ENCODE data around the gene DCST1. TPM values are rescaled to one million over a fixed set of nuclear protein-coding genes. Genes with fewer than 3 reads are reported as not detected.

The DCST1 gene
- total RNA-seq, 1 experiment from 2014 or later = not detected

DNA sequence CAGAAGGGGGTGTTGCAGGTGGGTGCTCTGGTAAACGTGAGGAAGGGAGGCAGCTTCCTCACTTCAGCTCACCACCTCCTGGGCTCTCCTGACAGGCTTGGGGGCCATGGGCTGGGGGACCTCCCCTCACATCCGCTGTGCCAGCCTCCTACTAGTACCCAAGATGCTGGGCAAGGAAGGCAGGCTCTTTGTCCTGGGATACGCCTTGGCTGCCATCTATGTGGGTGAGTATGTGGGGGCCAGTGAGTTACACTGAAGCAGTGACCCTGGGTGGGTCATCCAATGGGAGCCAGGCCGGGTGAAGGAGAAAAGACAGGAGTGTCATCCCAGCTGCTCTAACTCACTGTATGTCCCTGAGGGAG lies 5.7 kb downstream of the DCST1 start:
- DNase-seq = no peak
- no peak overlapping the region for H3K9ac ChIP-seq (ENCODE audit: low read length)
- no peak overlapping the region for H2AFZ ChIP-seq (ENCODE audit: low read length)
- no peaks in the 10 kb centered on the region for H3K4me1 ChIP-seq (ENCODE audit: low read length)
- no peaks in the 10 kb centered on the region for H3K27me3 ChIP-seq (ENCODE audit: low read length)
- H3K36me3 ChIP-seq (ENCODE audit: insufficient read depth, low read length) = no peaks in the 10 kb centered on the region
- no peak overlapping the region for H3K4me2 ChIP-seq (ENCODE audit: low read depth, low read length, poor library complexity, severe bottlenecking)
- no peaks in the 10 kb centered on the region for H3K9me2 ChIP-seq (replicated peaks; ENCODE audit: insufficient read depth, low read length)
- no peaks in the 10 kb centered on the region for H3K9me3 ChIP-seq (ENCODE audit: low read length)
- H3K4me3 ChIP-seq (ENCODE audit: low read length) = no peak overlapping the region
- H3K79me2 ChIP-seq (ENCODE audit: low read length) = no peaks in the 10 kb centered on the region
- H4K20me1 ChIP-seq (ENCODE audit: insufficient read depth, low read depth, low read length) = no peaks in the 10 kb centered on the region
- no peak overlapping the region for H3K27ac ChIP-seq (ENCODE audit: low read length)

DNA sequence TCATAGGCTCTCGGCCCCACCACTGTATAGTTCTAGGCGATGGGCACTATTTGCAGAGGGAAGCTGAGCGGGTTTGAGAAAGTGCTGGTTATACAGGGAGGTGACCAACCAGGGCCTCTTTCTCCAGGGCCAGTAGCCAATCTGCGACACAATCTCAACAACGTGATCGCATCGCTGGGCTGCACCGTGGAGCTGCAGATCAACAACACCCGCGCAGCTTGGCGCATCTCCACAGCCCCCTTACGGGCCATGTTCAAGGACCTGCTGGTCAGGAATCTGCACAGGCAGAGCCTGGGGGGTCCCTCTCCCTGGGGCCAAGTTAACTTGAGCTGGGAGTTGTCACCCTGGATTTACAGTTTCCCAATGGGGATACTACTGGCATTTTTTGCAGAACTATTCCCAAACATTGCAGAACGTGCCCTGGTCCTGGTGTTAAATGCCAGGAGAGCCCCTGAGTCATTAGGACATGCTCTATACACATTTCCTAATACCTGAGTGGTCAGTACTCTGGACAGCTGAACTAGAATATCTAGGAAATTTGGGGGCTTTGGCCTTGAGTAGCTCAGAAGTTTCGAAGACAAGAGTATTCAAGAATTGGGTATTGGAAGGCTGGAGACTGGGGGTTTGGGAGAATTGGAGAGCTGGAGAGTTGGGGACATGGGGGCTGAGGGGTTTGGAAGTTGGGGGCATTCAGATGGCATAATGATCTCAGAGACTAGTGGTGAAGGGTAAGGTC lies 6.9 kb downstream of the DCST1 start:
- Histone ChIP-seq H3K27me3 (ENCODE audit: low read length) (no peaks in the 10 kb centered on the region), H3K9me3 (ENCODE audit: low read length) (no peaks in the 10 kb centered on the region), H3K27ac (ENCODE audit: low read length) (no peak overlapping the region), H3K4me1 (ENCODE audit: low read length) (no peaks in the 10 kb centered on the region), H3K79me2 (ENCODE audit: low read length) (no peaks in the 10 kb centered on the region), H4K20me1 (ENCODE audit: insufficient read depth, low read depth, low read length) (no peaks in the 10 kb centered on the region), H3K9ac (ENCODE audit: low read length) (no peak overlapping the region), H3K36me3 (ENCODE audit: insufficient read depth, low read length) (no peaks in the 10 kb centered on the region), H3K4me2 (ENCODE audit: low read depth, low read length, poor library complexity, severe bottlenecking) (no peak overlapping the region), H3K9me2 (replicated peaks; ENCODE audit: insufficient read depth, low read length) (no peaks in the 10 kb centered on the region), H2AFZ (ENCODE audit: low read length) (no peak overlapping the region), H3K4me3 (ENCODE audit: low read length) (no peak overlapping the region)
- DNase-seq = no peak

GRCh38 chr1:155042789-155043188 lies 9.2 kb downstream of the DCST1 start:
- H3K9me2 ChIP-seq (replicated peaks; ENCODE audit: insufficient read depth, low read length) = no peaks in the 10 kb centered on the region
- no peak overlapping the region for H3K4me2 ChIP-seq (ENCODE audit: low read depth, low read length, poor library complexity, severe bottlenecking)
- H3K9ac ChIP-seq (ENCODE audit: low read length) = no peak overlapping the region
- no peaks in the 10 kb centered on the region for H3K4me1 ChIP-seq (ENCODE audit: low read length)
- H4K20me1 ChIP-seq (ENCODE audit: insufficient read depth, low read depth, low read length) = no peaks in the 10 kb centered on the region
- DNase-seq = no peak
- H3K79me2 ChIP-seq (ENCODE audit: low read length) = no peaks in the 10 kb centered on the region
- no peaks in the 10 kb centered on the region for H3K36me3 ChIP-seq (ENCODE audit: insufficient read depth, low read length)
- H3K27ac ChIP-seq (ENCODE audit: low read length) = no peak overlapping the region
- H3K9me3 ChIP-seq (ENCODE audit: low read length) = no peaks in the 10 kb centered on the region
- no peak overlapping the region for H3K4me3 ChIP-seq (ENCODE audit: low read length)
- no peak overlapping the region for H2AFZ ChIP-seq (ENCODE audit: low read length)
- no peaks in the 10 kb centered on the region for H3K27me3 ChIP-seq (ENCODE audit: low read length)

DNA sequence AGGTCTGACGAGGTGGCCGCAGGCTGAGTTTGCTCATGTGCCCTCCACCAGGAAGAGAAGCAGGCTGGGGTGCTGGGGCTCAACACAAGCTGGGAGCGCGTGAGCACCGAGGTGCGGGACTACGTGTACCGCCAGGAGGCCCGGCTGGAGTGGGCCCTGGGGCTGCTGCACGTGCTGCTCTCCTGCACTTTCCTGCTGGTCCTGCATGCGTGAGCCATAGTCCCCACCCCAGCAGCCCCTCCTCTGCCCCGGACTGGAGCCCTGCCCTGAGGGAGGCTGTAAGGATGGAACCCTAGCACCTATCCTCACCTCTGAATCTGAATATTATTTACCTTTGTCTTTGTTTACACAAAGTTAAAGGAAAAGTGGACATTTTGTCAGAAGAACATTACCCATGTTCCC lies 9.7 kb downstream of the DCST1 start:
- H3K4me2 ChIP-seq (ENCODE audit: low read depth, low read length, poor library complexity, severe bottlenecking) = no peak overlapping the region
- no peaks in the 10 kb centered on the region for H4K20me1 ChIP-seq (ENCODE audit: insufficient read depth, low read depth, low read length)
- H3K9me2 ChIP-seq (replicated peaks; ENCODE audit: insufficient read depth, low read length) = no peaks in the 10 kb centered on the region
- H3K4me3 ChIP-seq (ENCODE audit: low read length) = no peak overlapping the region
- no peaks in the 10 kb centered on the region for H3K36me3 ChIP-seq (ENCODE audit: insufficient read depth, low read length)
- DNase-seq = no peak
- no peaks in the 10 kb centered on the region for H3K79me2 ChIP-seq (ENCODE audit: low read length)
- H3K27me3 ChIP-seq (ENCODE audit: low read length) = no peaks in the 10 kb centered on the region
- H2AFZ ChIP-seq (ENCODE audit: low read length) = no peak overlapping the region
- no peak overlapping the region for H3K9ac ChIP-seq (ENCODE audit: low read length)
- H3K27ac ChIP-seq (ENCODE audit: low read length) = no peak overlapping the region
- H3K4me1 ChIP-seq (ENCODE audit: low read length) = no peaks in the 10 kb centered on the region
- H3K9me3 ChIP-seq (ENCODE audit: low read length) = no peaks in the 10 kb centered on the region

DNA sequence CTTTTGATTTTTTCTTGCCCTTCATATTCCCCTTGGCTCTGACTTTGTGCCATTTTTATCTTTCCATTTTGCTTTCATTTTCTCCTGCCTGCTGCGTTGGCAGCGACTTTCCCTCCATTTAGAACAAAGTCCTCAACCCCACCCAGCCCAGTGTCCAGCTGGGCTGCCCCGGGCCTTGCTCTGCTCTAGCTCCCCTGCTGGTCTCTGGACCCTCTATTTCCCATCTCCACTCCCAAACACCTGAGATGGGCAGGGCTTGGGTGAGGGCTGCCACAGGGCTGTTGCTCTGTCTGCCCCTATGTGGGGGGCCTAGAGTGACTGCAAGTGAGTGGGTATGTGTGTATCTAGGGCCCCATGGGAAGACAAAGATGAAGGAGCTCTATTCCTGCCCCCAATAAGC lies 10.2 kb downstream of the DCST1 start:
- Histone ChIP-seq H3K27ac (ENCODE audit: low read length) (no peak overlapping the region), H3K79me2 (ENCODE audit: low read length) (no peaks in the 10 kb centered on the region), H3K36me3 (ENCODE audit: insufficient read depth, low read length) (no peaks in the 10 kb centered on the region), H3K9me2 (replicated peaks; ENCODE audit: insufficient read depth, low read length) (no peaks in the 10 kb centered on the region), H4K20me1 (ENCODE audit: insufficient read depth, low read depth, low read length) (no peaks in the 10 kb centered on the region), H3K27me3 (ENCODE audit: low read length) (no peaks in the 10 kb centered on the region), H3K4me1 (ENCODE audit: low read length) (no peaks in the 10 kb centered on the region), H3K9me3 (ENCODE audit: low read length) (no peaks in the 10 kb centered on the region), H3K4me2 (ENCODE audit: low read depth, low read length, poor library complexity, severe bottlenecking) (no peak overlapping the region), H3K4me3 (ENCODE audit: low read length) (no peak overlapping the region), H2AFZ (ENCODE audit: low read length) (no peak overlapping the region), H3K9ac (ENCODE audit: low read length) (no peak overlapping the region)
- no peak for DNase-seq

DNA sequence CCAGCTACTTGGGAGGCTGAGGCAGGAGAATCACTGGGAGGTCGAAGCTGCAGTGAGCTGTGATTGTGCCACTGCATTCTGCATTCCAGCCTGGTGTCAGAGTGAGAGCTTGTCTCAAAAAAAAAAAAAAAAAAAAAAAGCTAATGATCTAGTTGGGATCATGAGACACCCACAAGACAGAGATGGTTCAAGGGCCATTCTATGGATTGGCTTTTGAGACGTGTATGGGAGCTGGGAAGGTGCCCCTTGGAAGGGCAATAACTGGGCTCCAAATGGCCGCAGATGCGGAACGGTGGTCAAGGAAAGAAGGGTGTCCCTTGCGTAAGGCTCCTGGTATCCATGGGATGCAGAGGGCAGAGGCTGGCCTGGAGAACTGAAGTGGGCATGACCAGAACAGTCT lies 10.7 kb downstream of the DCST1 start:
- Histone ChIP-seq H3K4me2 (ENCODE audit: low read depth, low read length, poor library complexity, severe bottlenecking) (no peak overlapping the region), H3K79me2 (ENCODE audit: low read length) (no peaks in the 10 kb centered on the region), H3K9me2 (replicated peaks; ENCODE audit: insufficient read depth, low read length) (no peaks in the 10 kb centered on the region), H3K27me3 (ENCODE audit: low read length) (no peaks in the 10 kb centered on the region), H3K9me3 (ENCODE audit: low read length) (no peaks in the 10 kb centered on the region), H3K9ac (ENCODE audit: low read length) (no peak overlapping the region), H4K20me1 (ENCODE audit: insufficient read depth, low read depth, low read length) (no peaks in the 10 kb centered on the region), H2AFZ (ENCODE audit: low read length) (no peak overlapping the region), H3K4me3 (ENCODE audit: low read length) (no peak overlapping the region), H3K36me3 (ENCODE audit: insufficient read depth, low read length) (no peaks in the 10 kb centered on the region), H3K4me1 (ENCODE audit: low read length) (no peaks in the 10 kb centered on the region), H3K27ac (ENCODE audit: low read length) (no peak overlapping the region)
- DNase-seq = no peak

DNA sequence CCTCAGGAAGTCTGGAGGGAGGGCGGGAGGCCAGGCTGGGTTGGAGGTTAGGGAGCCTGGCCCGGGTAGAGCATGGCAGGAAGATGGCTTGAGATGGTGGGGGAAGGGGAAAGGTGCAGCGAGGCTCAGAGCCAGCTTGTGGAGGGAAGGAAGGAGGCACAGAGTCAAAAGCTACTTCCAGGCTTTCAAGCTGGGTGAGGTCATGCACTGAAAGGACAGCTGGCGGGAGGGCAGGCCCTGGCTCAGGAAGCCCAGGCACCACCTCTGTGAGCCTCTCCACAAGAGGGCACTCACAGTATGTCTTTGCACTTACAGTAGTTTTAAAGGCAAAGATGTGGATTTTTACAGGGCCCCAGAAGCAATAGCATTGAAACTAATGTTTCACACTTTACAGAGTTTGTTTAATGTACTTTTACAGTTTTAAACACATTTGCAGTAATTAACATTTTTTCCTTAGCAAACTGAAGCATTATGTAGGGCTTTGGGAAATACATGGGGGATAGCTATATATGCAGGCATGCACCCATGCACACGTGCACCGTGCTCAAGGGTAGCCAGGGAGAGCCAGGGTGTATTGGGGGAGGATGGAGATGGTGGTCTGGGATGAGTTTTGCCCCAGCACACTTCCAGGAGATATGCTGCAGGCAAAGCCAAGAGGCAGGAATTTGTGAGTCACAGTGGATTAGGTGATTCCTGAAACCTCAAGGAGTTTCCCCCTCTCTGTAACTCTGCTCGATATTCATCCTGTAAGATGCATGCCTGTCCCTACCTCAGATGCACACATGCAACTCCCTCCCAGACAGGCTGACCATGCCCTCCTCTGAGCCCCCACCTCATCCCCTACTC lies 11.4 kb downstream of the DCST1 start:
- no peak overlapping the region for H3K27ac ChIP-seq (ENCODE audit: low read length)
- no peaks in the 10 kb centered on the region for H4K20me1 ChIP-seq (ENCODE audit: insufficient read depth, low read depth, low read length)
- no peaks in the 10 kb centered on the region for H3K27me3 ChIP-seq (ENCODE audit: low read length)
- no peak overlapping the region for H3K4me2 ChIP-seq (ENCODE audit: low read depth, low read length, poor library complexity, severe bottlenecking)
- no peak overlapping the region for H2AFZ ChIP-seq (ENCODE audit: low read length)
- H3K4me3 ChIP-seq (ENCODE audit: low read length) = no peak overlapping the region
- no peaks in the 10 kb centered on the region for H3K79me2 ChIP-seq (ENCODE audit: low read length)
- DNase-seq = peak; percentile 88
- H3K9ac ChIP-seq (ENCODE audit: low read length) = no peak overlapping the region
- H3K9me2 ChIP-seq (replicated peaks; ENCODE audit: insufficient read depth, low read length) = no peaks in the 10 kb centered on the region
- H3K36me3 ChIP-seq (ENCODE audit: insufficient read depth, low read length) = no peaks in the 10 kb centered on the region
- no peaks in the 10 kb centered on the region for H3K9me3 ChIP-seq (ENCODE audit: low read length)
- peaks cover 4% of the 10 kb centered on the region for H3K4me1 ChIP-seq (ENCODE audit: low read length)

GRCh38 chr1:155048449-155049334 lies 15.1 kb downstream of the DCST1 start:
- Histone ChIP-seq H3K9me3 (ENCODE audit: low read length) (no peaks in the 10 kb centered on the region), H3K4me3 (ENCODE audit: low read length) (no peak overlapping the region), H3K9me2 (replicated peaks; ENCODE audit: insufficient read depth, low read length) (no peaks in the 10 kb centered on the region), H3K4me2 (ENCODE audit: low read depth, low read length, poor library complexity, severe bottlenecking) (no peak overlapping the region), H2AFZ (ENCODE audit: low read length) (no peak overlapping the region), H3K27ac (ENCODE audit: low read length) (no peak overlapping the region), H3K9ac (ENCODE audit: low read length) (no peak overlapping the region), H3K27me3 (ENCODE audit: low read length) (no peaks in the 10 kb centered on the region), H3K79me2 (ENCODE audit: low read length) (peaks cover 24% of the 10 kb centered on the region), H3K4me1 (ENCODE audit: low read length) (peaks cover 26% of the 10 kb centered on the region), H4K20me1 (ENCODE audit: insufficient read depth, low read depth, low read length) (no peaks in the 10 kb centered on the region), H3K36me3 (ENCODE audit: insufficient read depth, low read length) (no peaks in the 10 kb centered on the region)
- no peak for DNase-seq

All from Karpas-422 (cell line).